ENCODE measurements around the gene IFT172.
A peak's percentile ranks its signal among the peaks of the same experiment; 100 is the strongest.

IFT172 gene

GRCh38 chr2:27422958-27423357, 66.6 kb downstream of the IFT172 start:
- no peak for DNase-seq (ENCODE audit: low read depth in 2 of 2)

GRCh38 chr2:27421660-27422250, 67.8 kb downstream of the IFT172 start:
- no peak for DNase-seq (ENCODE audit: low read depth in 2 of 2)

DNA sequence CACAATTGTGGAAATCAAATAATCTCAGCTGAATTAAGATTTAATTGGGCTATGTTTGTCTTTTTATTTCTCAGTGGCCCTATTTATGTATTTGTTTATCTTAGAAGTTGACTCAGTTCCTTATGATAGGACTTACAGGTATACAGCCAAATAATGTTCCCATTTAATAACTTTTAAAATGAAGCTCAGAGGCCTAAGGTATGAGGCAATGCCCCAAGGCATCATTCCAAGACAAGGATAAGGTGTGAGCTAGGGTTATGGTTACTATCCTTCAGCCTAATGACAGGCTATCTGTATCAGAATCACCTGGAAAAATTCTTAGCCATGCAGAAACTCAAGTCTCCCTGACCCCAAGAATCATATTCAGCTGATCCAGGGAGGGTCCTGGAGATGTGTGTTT, 68.5 kb downstream of the IFT172 start:
- DNase-seq (ENCODE audit: low read depth in 2 of 2) = no peak

- DNase-seq (ENCODE audit: low read depth in 2 of 2) = no peak
Observed at GRCh38 chr2:27416151-27416550, 73.4 kb downstream of the IFT172 start.

DNA sequence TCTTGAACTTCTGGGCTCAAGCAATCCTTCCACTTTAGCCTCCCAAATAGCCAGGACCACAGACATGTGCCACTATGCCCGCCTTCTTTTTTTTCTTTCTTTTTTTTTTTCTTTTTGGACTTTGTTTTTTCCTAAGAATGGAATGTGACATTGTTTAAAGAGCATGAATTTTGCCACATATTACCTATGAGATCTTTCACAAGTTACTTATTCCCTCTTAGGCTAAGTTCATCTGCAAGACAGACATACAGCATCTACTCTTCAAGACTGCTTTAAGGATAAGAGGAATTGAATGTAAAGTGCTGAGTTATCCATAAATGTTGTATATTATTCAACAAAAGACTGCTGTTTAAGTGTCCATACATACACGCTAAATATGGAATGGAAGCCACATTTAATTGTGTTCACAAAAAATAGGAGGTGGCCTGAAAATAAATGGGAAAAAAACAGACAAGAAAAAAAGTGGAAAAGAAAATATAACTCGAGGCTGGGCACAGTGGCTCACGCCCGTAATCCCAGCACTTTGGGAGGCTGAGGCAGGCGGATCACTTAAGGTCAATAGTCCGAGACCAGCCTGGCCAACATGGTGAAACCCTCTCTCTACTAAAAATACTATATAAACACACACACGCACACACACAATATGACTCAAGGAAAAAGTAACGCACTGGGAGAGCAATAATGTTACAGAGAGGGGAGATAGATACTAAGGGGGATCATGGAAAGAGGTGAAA, 77.0 kb downstream of the IFT172 start:
- DNase-seq (ENCODE audit: low read depth in 2 of 2) = no peak

DNA sequence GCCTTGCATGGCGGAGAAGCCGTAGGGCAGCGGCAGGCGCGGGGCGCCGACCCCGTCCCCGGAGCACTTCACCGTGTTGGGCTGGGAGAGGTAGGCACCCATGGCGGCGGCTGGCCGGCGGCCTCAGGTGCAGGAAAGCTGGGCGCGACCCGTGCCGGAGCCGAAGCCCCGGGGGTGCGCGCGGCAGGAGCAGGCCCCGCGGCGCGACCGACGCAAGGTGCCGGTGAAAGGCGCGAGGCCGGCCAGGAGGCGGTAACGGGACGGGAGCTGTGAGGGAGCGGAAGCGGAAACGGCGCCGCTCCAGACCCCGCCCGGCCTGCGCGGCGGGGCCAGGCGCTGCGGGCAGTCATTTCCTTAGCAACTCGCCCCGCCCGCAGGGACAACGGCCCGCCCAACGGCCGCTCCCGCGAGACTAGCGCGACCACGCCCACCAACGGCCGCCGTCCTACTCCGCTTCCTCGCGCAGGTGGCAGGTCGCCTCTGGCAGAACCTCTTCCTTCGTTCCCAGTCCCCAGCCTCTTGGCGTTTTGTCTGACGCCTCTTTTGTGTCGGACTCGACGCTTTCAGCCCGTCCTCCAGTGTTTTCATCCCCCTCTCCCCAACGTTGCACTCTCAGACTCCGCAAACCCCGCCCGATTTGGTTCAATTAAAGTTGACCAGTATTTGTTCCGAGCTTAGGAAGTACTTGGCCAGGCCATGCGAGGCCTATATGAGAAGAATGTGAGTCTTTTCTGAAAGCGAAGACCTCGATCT, 80.0 kb downstream of the IFT172 start, which contains the start of gene PPM1G:
Gene PPM1G (minus strand): TSS at position 271 of the 753 bp plus-strand sequence. CDS start 169 bp downstream, at position 102.
- DNase-seq (ENCODE audit: low read depth in 2 of 2) = peak; percentile 94

GRCh38 chr2:27408601-27409320, 80.8 kb downstream of the IFT172 start:
- DNase-seq (ENCODE audit: low read depth in 2 of 2) = no peak

DNA sequence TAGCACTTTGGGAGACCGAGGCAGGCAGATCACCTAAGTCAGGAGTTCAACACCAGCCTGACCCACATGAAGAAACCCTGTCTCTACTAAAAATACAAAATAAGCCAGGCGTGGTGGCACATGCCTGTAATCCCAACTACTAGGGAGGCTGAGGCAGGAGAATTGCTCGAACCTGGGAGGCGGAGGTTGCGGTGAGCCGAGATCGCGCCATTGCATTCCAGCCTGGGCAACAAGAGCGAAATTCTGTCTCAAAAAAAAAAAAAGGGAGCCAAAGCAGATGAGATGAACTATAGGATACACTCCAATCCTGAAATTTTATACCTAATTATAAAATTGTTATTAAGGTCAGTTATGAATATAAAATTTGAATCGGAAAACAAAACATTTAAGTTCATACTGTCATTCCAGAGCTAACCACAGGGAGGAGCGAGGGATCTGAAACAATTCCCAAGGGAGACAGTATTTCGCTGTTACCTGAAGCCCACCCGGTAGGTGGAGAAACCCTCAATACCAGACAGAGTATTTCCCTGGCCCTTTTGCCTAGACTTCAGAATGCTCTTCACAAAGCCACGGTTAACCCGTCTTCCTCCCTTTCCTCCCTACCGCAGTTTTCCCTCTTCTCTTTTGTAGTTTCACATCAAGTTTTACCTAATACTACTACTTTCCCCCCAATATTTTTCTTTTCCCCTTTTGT, 81.6 kb downstream of the IFT172 start:
- DNase-seq (ENCODE audit: low read depth in 2 of 2) = no peak

GRCh38 chr2:27400348-27401135, 89.0 kb downstream of the IFT172 start:
- DNase-seq (ENCODE audit: low read depth in 2 of 2) = no peak

DNA sequence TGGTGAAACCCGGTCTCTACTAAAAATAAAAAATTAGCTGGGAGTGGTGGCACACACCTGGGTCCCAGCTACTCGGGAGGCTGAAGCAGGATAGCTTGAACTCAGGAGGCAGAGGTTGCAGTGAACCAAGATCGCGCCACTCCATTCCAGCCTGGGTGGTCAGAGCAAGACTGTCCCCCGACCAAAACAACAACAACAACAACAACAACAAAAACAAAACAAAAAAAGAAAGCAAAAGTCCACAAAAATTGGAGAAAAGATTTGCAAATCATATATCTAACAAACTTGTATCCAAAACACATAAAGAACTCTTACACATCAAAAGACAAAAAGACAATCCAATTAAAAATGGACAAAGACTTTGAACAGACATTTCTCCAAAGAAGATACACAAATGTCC, 90.6 kb downstream of the IFT172 start:
- DNase-seq (ENCODE audit: low read depth in 2 of 2) = no peak
